ENCODE measurements around the gene PAN3. TPM values are rescaled to one million over a fixed set of nuclear protein-coding genes. Genes with fewer than 3 reads are reported as not detected.

PAN3 gene
- total and polyA plus RNA-seq, 2 experiments from 2014 or later: 27.4 to 58.2 TPM

DNA sequence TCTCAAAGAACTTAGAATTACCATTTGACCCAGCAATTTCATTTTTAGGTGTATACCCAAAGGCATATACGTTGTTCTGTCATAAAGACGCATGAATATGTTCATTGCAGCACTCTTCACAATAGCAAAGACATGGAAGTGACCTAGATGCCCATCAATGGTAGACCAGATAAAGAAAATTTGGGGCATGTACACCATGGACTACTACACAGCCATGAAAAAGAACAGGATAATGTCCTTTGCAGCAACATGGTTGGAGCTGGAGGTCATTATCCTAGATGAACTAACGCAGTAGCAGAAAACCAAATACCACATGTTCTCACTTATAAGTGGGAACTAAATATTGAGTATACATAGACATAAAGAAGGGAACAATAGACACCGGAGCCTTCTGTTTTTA, 20.7 kb downstream of the PAN3 start:
- Mint-ChIP-seq H3K36me3 (ENCODE audit: low read depth) (peaks cover 49% of the 10 kb centered on the region), H3K9me3 (peaks cover 37% of the 10 kb centered on the region), H3K4me3 (no peak overlapping the region), H3K4me1 (peaks cover 26% of the 10 kb centered on the region), H3K27ac (no peak overlapping the region), H3K27me3 (ENCODE audit: insufficient read depth, low read depth, poor library complexity) (peaks cover 8% of the 10 kb centered on the region)
- H3K36me3 ChIP-seq (ENCODE audit: insufficient read depth): peaks cover 7% of the 10 kb centered on the region; the same call in 1 of the 2 replicates
- no peak overlapping the region for H3K4me2 ChIP-seq
- no peaks in the 10 kb centered on the region for H3K9me2 ChIP-seq (ENCODE audit: insufficient read depth)
- peaks cover 31% of the 10 kb centered on the region for H3K4me1 ChIP-seq (ENCODE audit: insufficient read depth)
- no peak for DNase-seq (ENCODE audit: low spot score)
- no peak overlapping the region for H3K27ac ChIP-seq (ENCODE audit: low read depth)
- TF ChIP-seq JUNB (IDR thresholded peaks at IDR 0.05; ENCODE audit: unreplicated experiment) (no peak), EZH2 (IDR thresholded peaks at IDR 0.05; ENCODE audit: low read depth, unreplicated experiment) (no peak), CREB1 (CRISPR knock-in tag; IDR thresholded peaks at IDR 0.05; ENCODE audit: low read depth) (no peak), POLR2AphosphoS5 (IDR thresholded peaks at IDR 0.05; ENCODE audit: low read depth) (no peak), STAT1 (IDR thresholded peaks at IDR 0.05; ENCODE audit: unreplicated experiment) (no peak), EZH2phosphoT487 (IDR thresholded peaks at IDR 0.05; ENCODE audit: unreplicated experiment) (no peak), ZNF114 (CRISPR knock-in tag; IDR thresholded peaks at IDR 0.05) (no peak), ZNF331 (CRISPR knock-in tag; IDR thresholded peaks at IDR 0.05; ENCODE audit: low read depth) (no peak), NANOG (IDR thresholded peaks at IDR 0.05; ENCODE audit: borderline replicate concordance) (no peak)
- TF ChIP-seq, protein P1, sequence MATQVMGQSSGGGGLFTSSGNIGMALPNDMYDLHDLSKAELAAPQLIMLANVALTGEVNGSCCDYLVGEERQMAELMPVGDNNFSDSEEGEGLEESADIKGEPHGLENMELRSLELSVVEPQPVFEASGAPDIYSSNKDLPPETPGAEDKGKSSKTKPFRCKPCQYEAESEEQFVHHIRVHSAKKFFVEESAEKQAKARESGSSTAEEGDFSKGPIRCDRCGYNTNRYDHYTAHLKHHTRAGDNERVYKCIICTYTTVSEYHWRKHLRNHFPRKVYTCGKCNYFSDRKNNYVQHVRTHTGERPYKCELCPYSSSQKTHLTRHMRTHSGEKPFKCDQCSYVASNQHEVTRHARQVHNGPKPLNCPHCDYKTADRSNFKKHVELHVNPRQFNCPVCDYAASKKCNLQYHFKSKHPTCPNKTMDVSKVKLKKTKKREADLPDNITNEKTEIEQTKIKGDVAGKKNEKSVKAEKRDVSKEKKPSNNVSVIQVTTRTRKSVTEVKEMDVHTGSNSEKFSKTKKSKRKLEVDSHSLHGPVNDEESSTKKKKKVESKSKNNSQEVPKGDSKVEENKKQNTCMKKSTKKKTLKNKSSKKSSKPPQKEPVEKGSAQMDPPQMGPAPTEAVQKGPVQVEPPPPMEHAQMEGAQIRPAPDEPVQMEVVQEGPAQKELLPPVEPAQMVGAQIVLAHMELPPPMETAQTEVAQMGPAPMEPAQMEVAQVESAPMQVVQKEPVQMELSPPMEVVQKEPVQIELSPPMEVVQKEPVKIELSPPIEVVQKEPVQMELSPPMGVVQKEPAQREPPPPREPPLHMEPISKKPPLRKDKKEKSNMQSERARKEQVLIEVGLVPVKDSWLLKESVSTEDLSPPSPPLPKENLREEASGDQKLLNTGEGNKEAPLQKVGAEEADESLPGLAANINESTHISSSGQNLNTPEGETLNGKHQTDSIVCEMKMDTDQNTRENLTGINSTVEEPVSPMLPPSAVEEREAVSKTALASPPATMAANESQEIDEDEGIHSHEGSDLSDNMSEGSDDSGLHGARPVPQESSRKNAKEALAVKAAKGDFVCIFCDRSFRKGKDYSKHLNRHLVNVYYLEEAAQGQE (IDR thresholded peaks at IDR 0.05; ENCODE audit: unreplicated experiment): no peak
- TF ChIP-seq, protein P2, sequence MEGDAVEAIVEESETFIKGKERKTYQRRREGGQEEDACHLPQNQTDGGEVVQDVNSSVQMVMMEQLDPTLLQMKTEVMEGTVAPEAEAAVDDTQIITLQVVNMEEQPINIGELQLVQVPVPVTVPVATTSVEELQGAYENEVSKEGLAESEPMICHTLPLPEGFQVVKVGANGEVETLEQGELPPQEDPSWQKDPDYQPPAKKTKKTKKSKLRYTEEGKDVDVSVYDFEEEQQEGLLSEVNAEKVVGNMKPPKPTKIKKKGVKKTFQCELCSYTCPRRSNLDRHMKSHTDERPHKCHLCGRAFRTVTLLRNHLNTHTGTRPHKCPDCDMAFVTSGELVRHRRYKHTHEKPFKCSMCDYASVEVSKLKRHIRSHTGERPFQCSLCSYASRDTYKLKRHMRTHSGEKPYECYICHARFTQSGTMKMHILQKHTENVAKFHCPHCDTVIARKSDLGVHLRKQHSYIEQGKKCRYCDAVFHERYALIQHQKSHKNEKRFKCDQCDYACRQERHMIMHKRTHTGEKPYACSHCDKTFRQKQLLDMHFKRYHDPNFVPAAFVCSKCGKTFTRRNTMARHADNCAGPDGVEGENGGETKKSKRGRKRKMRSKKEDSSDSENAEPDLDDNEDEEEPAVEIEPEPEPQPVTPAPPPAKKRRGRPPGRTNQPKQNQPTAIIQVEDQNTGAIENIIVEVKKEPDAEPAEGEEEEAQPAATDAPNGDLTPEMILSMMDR (conservative IDR thresholded peaks at IDR 0.05; ENCODE audit: low read depth in 2 of 2): no peak
- TF ChIP-seq, protein P3, sequence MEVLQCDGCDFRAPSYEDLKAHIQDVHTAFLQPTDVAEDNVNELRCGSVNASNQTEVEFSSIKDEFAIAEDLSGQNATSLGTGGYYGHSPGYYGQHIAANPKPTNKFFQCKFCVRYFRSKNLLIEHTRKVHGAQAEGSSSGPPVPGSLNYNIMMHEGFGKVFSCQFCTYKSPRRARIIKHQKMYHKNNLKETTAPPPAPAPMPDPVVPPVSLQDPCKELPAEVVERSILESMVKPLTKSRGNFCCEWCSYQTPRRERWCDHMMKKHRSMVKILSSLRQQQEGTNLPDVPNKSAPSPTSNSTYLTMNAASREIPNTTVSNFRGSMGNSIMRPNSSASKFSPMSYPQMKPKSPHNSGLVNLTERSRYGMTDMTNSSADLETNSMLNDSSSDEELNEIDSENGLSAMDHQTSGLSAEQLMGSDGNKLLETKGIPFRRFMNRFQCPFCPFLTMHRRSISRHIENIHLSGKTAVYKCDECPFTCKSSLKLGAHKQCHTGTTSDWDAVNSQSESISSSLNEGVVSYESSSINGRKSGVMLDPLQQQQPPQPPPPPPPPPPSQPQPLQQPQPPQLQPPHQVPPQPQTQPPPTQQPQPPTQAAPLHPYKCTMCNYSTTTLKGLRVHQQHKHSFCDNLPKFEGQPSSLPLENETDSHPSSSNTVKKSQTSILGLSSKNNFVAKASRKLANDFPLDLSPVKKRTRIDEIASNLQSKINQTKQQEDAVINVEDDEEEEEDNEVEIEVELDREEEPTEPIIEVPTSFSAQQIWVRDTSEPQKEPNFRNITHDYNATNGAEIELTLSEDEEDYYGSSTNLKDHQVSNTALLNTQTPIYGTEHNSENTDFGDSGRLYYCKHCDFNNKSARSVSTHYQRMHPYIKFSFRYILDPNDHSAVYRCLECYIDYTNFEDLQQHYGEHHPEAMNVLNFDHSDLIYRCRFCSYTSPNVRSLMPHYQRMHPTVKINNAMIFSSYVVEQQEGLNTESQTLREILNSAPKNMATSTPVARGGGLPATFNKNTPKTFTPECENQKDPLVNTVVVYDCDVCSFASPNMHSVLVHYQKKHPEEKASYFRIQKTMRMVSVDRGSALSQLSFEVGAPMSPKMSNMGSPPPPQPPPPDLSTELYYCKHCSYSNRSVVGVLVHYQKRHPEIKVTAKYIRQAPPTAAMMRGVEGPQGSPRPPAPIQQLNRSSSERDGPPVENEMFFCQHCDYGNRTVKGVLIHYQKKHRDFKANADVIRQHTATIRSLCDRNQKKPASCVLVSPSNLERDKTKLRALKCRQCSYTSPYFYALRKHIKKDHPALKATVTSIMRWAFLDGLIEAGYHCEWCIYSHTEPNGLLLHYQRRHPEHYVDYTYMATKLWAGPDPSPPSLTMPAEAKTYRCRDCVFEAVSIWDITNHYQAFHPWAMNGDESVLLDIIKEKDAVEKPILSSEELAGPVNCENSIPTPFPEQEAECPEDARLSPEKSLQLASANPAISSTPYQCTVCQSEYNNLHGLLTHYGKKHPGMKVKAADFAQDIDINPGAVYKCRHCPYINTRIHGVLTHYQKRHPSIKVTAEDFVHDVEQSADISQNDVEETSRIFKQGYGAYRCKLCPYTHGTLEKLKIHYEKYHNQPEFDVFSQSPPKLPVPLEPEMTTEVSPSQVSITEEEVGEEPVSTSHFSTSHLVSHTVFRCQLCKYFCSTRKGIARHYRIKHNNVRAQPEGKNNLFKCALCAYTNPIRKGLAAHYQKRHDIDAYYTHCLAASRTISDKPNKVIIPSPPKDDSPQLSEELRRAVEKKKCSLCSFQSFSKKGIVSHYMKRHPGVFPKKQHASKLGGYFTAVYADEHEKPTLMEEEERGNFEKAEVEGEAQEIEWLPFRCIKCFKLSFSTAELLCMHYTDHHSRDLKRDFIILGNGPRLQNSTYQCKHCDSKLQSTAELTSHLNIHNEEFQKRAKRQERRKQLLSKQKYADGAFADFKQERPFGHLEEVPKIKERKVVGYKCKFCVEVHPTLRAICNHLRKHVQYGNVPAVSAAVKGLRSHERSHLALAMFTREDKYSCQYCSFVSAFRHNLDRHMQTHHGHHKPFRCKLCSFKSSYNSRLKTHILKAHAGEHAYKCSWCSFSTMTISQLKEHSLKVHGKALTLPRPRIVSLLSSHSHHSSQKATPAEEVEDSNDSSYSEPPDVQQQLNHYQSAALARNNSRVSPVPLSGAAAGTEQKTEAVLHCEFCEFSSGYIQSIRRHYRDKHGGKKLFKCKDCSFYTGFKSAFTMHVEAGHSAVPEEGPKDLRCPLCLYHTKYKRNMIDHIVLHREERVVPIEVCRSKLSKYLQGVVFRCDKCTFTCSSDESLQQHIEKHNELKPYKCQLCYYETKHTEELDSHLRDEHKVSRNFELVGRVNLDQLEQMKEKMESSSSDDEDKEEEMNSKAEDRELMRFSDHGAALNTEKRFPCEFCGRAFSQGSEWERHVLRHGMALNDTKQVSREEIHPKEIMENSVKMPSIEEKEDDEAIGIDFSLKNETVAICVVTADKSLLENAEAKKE (CRISPR knock-in tag; IDR thresholded peaks at IDR 0.05): no peak
- TF ChIP-seq, protein P4, sequence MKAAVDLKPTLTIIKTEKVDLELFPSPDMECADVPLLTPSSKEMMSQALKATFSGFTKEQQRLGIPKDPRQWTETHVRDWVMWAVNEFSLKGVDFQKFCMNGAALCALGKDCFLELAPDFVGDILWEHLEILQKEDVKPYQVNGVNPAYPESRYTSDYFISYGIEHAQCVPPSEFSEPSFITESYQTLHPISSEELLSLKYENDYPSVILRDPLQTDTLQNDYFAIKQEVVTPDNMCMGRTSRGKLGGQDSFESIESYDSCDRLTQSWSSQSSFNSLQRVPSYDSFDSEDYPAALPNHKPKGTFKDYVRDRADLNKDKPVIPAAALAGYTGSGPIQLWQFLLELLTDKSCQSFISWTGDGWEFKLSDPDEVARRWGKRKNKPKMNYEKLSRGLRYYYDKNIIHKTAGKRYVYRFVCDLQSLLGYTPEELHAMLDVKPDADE (IDR thresholded peaks at IDR 0.05): no peak
- H3F3A ChIP-seq (replicated peaks; ENCODE audit: low read depth): peaks cover 3% of the 10 kb centered on the region; the same call in 1 of the 2 replicates
- ATAC-seq: no peak
- no peak overlapping the region for H2AFZ ChIP-seq
- H3K4me3 ChIP-seq: no peak overlapping the region
- peaks cover 100% of the 10 kb centered on the region for H3K79me2 ChIP-seq (replicated peaks; ENCODE audit: insufficient read depth)
- no peaks in the 10 kb centered on the region; the same call in 1 of the 2 replicates for H4K20me1 ChIP-seq (replicated peaks; ENCODE audit: insufficient read depth)
- H3K27me3 ChIP-seq (ENCODE audit: insufficient read depth): no peaks in the 10 kb centered on the region

All from GM23338 (cell line).